WI38 (cell line): ENCODE measurements around the gene UBR2.

Experiments
- H3K4me3 ChIP-seq: 2 replicates; pipeline ENCODE4 v1.5.1; 2011; ENCODE audit warnings: low read depth, mild to moderate bottlenecking, control low read depth, low read length
- TF ChIP-seq, protein P1 (sequence below): IDR thresholded peaks from 2 replicates; pipeline ENCODE4 v1.5.1; 2012; ENCODE audit warnings: low read depth, mild to moderate bottlenecking, control low read depth, low read length

Gene UBR2

DNA sequence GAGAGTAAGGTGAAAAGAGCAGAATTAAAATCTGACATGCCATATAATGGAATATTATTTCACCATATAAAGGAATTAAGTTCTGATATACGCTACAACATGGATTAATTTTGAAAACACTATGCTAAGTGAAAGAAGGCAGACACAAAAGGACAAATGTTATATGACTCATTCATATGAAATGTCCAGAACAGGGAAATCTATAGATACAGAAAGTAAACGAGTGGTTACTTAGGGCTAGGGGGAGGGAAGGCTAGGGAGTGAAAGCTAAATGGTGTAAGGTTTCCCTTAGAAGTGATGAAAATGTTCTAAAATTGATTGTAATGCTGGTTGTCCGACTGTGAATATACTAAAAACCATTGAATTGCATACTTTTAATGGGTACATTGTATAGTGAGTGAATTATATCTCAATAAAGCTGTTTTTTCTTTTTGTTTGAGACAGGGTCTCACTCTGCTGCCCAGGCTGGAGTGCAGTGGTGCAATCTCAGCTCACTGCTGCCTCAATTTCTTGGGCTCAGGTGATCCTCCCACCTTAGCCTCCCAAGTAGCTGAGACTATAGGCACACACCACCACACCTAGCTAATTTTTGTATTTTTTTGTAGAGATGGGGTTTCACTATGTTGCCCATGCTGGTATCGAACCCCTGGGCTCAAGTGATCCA, 150.4 kb downstream of the UBR2 start:
- no peak overlapping the region for H3K4me3 ChIP-seq
- TF ChIP-seq, protein P1, sequence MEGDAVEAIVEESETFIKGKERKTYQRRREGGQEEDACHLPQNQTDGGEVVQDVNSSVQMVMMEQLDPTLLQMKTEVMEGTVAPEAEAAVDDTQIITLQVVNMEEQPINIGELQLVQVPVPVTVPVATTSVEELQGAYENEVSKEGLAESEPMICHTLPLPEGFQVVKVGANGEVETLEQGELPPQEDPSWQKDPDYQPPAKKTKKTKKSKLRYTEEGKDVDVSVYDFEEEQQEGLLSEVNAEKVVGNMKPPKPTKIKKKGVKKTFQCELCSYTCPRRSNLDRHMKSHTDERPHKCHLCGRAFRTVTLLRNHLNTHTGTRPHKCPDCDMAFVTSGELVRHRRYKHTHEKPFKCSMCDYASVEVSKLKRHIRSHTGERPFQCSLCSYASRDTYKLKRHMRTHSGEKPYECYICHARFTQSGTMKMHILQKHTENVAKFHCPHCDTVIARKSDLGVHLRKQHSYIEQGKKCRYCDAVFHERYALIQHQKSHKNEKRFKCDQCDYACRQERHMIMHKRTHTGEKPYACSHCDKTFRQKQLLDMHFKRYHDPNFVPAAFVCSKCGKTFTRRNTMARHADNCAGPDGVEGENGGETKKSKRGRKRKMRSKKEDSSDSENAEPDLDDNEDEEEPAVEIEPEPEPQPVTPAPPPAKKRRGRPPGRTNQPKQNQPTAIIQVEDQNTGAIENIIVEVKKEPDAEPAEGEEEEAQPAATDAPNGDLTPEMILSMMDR = no peak

DNA sequence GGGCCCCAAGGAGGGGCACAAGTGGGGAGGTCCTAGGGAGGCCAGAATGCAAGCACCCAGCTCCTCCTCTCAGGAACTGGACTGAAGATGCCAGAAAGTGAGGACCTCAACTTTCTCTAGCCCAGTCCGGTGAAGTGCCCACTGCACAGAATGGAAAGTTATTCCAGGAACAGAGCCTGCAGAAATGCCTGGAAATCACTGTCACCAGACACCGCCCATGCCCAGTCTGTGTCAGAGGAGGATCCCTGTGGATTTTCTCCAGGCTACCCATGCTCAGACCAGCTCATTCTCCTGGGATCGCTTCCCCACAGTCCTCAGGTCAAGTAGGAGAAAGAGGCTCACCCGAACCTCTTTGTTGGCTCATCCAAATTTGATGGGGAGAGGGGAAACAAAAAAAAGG, 152.0 kb downstream of the UBR2 start:
- TF ChIP-seq, protein P1 = no peak
- no peak overlapping the region for H3K4me3 ChIP-seq

DNA sequence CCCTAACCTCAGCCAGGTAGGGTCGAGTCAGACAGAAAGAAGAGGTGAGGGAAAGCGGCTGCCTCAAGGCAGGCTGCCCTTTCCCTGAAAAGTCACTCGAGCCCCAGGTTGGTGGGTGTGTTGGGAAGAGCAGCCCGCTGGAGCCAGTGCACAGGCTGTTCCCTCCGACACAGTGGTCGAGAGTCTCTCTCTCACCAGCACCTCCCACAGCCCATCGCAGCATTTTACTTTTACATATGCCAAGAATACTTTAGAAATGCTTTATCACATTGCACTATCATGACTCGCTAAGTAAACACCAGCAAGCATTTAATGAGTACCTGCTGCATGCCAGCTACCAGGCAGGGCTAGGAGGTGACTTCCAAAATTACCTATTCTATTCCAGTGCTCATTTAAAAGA, 156.9 kb downstream of the UBR2 start:
- no peak overlapping the region for H3K4me3 ChIP-seq

DNA sequence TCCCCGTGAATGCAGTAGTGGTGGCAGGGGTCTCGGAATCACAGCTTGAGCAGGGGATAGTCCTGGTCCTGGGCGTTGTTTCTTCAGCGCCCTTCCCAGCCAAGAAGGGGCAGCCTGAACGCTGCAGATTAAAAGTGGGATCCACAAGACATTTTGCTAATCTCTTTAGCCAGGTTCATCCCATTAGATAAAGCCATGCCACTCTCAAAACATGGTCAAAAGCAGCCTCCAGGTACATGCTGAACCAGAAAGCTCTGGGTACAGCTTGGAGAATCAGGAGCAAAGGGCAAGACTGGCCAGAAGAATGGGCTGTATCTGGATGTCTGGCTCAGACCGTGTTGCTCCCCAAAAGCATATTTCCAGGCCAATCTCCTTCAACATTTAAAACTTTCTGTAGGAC, 158.7 kb downstream of the UBR2 start, which contains the start of gene PRPH2:
TSS of gene PRPH2 (minus strand) at position 101 of the 400 bp plus-strand sequence. CDS start 263 bp downstream, outside the sequence.
- TF ChIP-seq, protein P1 = no peak
- no peak within 1 kb of the TSS for H3K4me3 ChIP-seq

More for the DNA sequence above, 156.9 kb downstream of the UBR2 start:
- TF ChIP-seq, protein P1 = no peak

DNA sequence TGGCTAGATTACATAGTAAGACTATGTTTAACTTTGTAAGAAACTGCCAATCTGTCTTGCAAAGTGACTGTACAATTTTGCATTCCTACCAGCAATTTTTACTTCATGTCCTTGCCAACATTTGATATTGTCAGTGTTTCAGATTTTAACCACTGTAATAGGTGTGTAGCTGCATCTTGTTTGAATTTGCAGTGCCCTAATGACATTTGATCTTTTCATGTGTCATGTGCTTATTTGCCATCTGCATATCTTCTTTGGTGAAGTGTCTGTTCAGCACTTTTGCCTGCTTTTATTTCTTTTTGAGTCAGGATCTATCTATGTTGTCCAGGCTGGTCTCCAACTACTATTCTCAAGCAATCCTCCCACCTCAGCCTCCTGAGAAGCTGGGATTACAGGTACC, 161.0 kb downstream of the UBR2 start:
- TF ChIP-seq, protein P1 = no peak
- no peak overlapping the region for H3K4me3 ChIP-seq

DNA sequence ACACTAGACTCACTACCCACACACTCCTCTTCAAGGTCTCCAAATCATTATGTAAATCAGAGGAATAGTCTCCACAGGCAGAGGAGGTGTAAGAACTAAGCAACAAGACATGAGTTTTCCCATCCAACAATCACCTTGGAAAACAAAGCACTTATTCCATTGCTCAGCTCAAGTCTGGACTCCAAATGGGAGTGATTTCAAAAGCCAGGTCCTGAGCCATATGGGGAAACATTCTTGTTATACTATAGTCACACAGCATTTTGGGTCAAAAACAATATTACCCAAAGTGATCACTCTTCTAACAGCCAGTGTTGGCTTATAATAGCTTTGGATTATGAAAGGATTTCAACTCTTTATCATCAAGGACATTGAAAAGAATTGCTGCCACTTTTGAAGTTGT, 162.2 kb downstream of the UBR2 start:
- peak overlapping the region; percentile 46 for H3K4me3 ChIP-seq
- TF ChIP-seq, protein P1 = no peak

DNA sequence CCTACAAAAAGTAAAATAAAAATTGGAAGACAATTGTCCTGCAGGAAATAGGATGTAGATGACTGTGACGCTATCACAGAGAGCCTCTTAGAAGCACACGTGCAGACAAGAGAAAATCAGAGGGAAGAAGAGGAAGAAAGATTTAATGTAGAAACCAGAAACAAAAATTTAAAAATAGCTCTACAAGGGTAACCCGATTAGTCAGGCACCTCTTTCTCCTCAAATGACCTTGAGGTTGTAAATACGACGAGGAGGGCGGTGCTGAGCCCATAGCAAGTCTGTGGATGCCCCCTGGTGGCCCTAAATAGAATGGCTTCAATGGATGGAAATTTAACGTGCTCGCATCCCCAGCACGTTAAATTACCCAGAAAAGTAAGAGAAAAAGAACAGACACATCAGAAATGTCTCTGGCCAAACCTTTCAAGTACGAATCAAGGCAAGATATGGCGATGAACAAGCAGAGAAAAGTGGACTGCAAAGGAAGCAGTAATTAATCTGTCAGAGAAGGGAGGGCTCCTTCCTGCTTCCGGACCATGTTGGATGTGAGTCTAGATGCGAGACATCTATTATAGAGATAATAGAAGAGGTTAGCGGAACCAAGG, 162.8 kb downstream of the UBR2 start:
- TF ChIP-seq, protein P1 = peak; percentile 70
- peak overlapping the region; percentile 46 for H3K4me3 ChIP-seq
